DOHH2 (cell line): ENCODE data around the gene ZNF454.

Source experiments
- H3F3A ChIP-seq: fragments of 200-600 bp; sonication (generic), shearing (Covaris generic); 2 replicates; pipeline ENCODE4 v1.6.0; 2016; ENCODE audit warnings: antibody characterized with exemption, mild to moderate bottlenecking; ENCODE audit not compliant: control insufficient read depth, insufficient read depth
- H3K27ac ChIP-seq: fragments of 200-600 bp; sonication (generic); 2 replicates; pipeline ENCODE4 v1.5.1; 2014; ENCODE audit warnings: low read depth, mild to moderate bottlenecking, low read length, moderate library complexity
- H3K27me3 ChIP-seq: fragments of 200-600 bp; sonication (generic); 2 replicates; pipeline ENCODE4 v1.6.1; 2014; ENCODE audit warnings: mild to moderate bottlenecking, low read length, mixed read lengths; ENCODE audit not compliant: control insufficient read depth
- H3K36me3 ChIP-seq: fragments of 200-600 bp; sonication (generic); 2 replicates; pipeline ENCODE4 v1.6.1; 2014; ENCODE audit warnings: mild to moderate bottlenecking, low read length, moderate library complexity, mixed read lengths; ENCODE audit not compliant: control insufficient read depth
- H3K4me1 ChIP-seq: fragments of 200-600 bp; sonication (generic); 2 replicates; pipeline ENCODE4 v1.6.1; 2014; ENCODE audit warnings: mild to moderate bottlenecking, low read length, mixed read lengths; ENCODE audit not compliant: control insufficient read depth
- H3K4me2 ChIP-seq: fragments of 200-600 bp; sonication (generic); 2 replicates; pipeline ENCODE4 v1.6.0; 2014; ENCODE audit warnings: mild to moderate bottlenecking, low read length, moderate library complexity
- H3K4me3 ChIP-seq: fragments of 200-600 bp; sonication (generic); 2 replicates; pipeline ENCODE4 v1.5.1; 2014; ENCODE audit warnings: mild to moderate bottlenecking, low read length, mixed read lengths
- H3K79me2 ChIP-seq: fragments of 200-600 bp; sonication (generic); 2 replicates; pipeline ENCODE4 v1.6.1; 2014; ENCODE audit warnings: mild to moderate bottlenecking, low read length, mixed read lengths; ENCODE audit not compliant: control insufficient read depth
- H3K9me2 ChIP-seq: fragments of 200-600 bp; sonication (generic); replicated peaks from 2 replicates; pipeline ENCODE4 v1.6.1; 2014; ENCODE audit warnings: mild to moderate bottlenecking, low read length, mixed read lengths; ENCODE audit not compliant: control insufficient read depth
- H3K9me3 ChIP-seq: fragments of 200-600 bp; sonication (generic); 2 replicates; pipeline ENCODE4 v1.6.1; 2014; ENCODE audit warnings: antibody characterized with exemption, low read length, mixed read lengths; ENCODE audit not compliant: control insufficient read depth, insufficient read depth
- H4K20me1 ChIP-seq: fragments of 200-600 bp; sonication (generic); 2 replicates; pipeline ENCODE4 v1.6.0; 2014; ENCODE audit warnings: low read depth, mild to moderate bottlenecking, antibody characterized with exemption, low read length, moderate library complexity; ENCODE audit not compliant: control insufficient read depth, insufficient read depth
- EZH2phosphoT487 ChIP-seq: fragments of 200-600 bp; sonication (generic); IDR thresholded peaks from 2 replicates; pipeline ENCODE4 v1.6.1; 2017; ENCODE audit warnings: borderline replicate concordance, mild to moderate bottlenecking, antibody characterized with exemption, low read length, moderate library complexity, mixed read lengths
- TF ChIP-seq, protein P1 (sequence below): fragments of 200-600 bp; sonication (generic); IDR thresholded peaks from one replicate; pipeline ENCODE4 v1.5.1; 2014; ENCODE audit warnings: antibody characterized with exemption, mild to moderate bottlenecking, low read depth, low read length; ENCODE audit not compliant: poor library complexity, severe bottlenecking

The ZNF454 gene

DNA sequence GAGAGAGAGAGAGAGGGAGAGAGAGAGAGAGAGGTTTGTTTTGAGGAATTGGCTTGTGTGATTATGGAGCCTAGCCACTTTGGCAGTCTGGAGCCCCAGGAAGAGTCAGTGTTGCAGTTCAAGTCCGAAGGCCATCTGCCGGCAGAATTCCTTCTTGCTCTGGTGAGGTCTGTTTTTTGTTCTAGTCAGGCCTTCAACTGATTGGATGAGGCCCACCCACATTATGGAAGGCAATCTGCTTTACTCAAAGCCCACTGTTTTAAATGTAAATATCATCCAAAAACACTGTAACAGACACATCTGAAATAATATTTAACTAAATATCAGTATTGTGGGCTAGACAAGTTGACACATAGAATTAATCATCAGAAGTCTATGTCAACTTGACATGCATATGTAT, 65.6 kb downstream of the ZNF454 start:
- H3K36me3 ChIP-seq = no peaks in the 10 kb centered on the region
- H4K20me1 ChIP-seq = no peaks in the 10 kb centered on the region
- H3K9me3 ChIP-seq = 0 out of 2 replicates have a peak, but pooled peaks cover 2% of the 10 kb centered on the region
- no peak overlapping the region for H3K4me2 ChIP-seq
- no peak overlapping the region for H3K4me3 ChIP-seq
- no peaks in the 10 kb centered on the region for H3K79me2 ChIP-seq
- H3K4me1 ChIP-seq = no peaks in the 10 kb centered on the region
- no peaks in the 10 kb centered on the region for H3F3A ChIP-seq
- TF ChIP-seq EZH2phosphoT487 = no peak
- TF ChIP-seq, protein P1, sequence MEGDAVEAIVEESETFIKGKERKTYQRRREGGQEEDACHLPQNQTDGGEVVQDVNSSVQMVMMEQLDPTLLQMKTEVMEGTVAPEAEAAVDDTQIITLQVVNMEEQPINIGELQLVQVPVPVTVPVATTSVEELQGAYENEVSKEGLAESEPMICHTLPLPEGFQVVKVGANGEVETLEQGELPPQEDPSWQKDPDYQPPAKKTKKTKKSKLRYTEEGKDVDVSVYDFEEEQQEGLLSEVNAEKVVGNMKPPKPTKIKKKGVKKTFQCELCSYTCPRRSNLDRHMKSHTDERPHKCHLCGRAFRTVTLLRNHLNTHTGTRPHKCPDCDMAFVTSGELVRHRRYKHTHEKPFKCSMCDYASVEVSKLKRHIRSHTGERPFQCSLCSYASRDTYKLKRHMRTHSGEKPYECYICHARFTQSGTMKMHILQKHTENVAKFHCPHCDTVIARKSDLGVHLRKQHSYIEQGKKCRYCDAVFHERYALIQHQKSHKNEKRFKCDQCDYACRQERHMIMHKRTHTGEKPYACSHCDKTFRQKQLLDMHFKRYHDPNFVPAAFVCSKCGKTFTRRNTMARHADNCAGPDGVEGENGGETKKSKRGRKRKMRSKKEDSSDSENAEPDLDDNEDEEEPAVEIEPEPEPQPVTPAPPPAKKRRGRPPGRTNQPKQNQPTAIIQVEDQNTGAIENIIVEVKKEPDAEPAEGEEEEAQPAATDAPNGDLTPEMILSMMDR = no peak
- H3K9me2 ChIP-seq = no peaks in the 10 kb centered on the region
- no peaks in the 10 kb centered on the region for H3K27me3 ChIP-seq
- no peak overlapping the region for H3K27ac ChIP-seq

DNA sequence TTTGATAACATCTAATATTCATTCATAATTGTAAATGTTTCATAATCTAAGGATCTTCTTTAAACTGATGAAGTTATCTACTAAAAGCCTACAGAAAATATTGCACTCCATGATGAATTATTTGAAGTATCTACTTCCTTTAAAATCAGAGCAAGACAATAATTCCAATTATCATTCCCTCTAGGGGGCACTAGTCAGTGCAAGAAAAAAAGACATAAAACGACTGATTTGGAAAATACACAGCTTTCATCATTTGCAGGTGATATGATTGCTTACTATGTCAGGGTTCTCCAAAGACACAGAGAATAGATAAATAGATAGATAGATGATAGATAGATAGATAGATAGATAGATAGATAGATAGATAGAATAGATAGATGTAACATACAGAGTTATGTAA, 67.7 kb downstream of the ZNF454 start:
- no peaks in the 10 kb centered on the region for H4K20me1 ChIP-seq
- H3K36me3 ChIP-seq = no peaks in the 10 kb centered on the region
- no peak overlapping the region for H3K4me2 ChIP-seq
- H3K4me1 ChIP-seq = no peaks in the 10 kb centered on the region
- no peaks in the 10 kb centered on the region for H3K79me2 ChIP-seq
- H3K27ac ChIP-seq = no peak overlapping the region
- H3K27me3 ChIP-seq = no peaks in the 10 kb centered on the region
- TF ChIP-seq EZH2phosphoT487 = no peak
- TF ChIP-seq, protein P1 = peak; percentile 38
- H3K9me3 ChIP-seq = peaks cover 8% of the 10 kb centered on the region
- no peak overlapping the region for H3K4me3 ChIP-seq
- H3K9me2 ChIP-seq = no peaks in the 10 kb centered on the region
- H3F3A ChIP-seq = no peaks in the 10 kb centered on the region
